K562 (cell line): ENCODE results near the gene YTHDC2. TPM values are rescaled to one million over a fixed set of nuclear protein-coding genes. Genes with fewer than 3 reads are reported as not detected.

ENCODE experiments used
- ARID1B ChIP-seq: fragments of 450-650 bp; IDR thresholded peaks from 2 replicates; pipeline ENCODE4 v1.6.1; 2016; ENCODE audit warnings: antibody characterized with exemption, mild to moderate bottlenecking, inconsistent platforms
- DACH1 ChIP-seq: fragments of 450-650 bp; IDR thresholded peaks from 2 replicates; pipeline ENCODE4 v1.6.1; 2018; ENCODE audit not compliant: partially characterized antibody
- EGR1 ChIP-seq: fragments of 450-650 bp; conservative IDR thresholded peaks from 2 replicates; pipeline ENCODE4 v1.6.1; 2017; ENCODE audit warnings: mild to moderate bottlenecking
- ESRRB ChIP-seq: fragments of 250-450 bp; sonication (Bioruptor Pico); IDR thresholded peaks from 2 replicates; pipeline ENCODE4 v1.5.0; 2020; ENCODE audit warnings: mild to moderate bottlenecking, moderate library complexity, borderline replicate concordance
- FOSL1 ChIP-seq: fragments of 200-800 bp; sonication (Bioruptor generic); conservative IDR thresholded peaks from 2 replicates; pipeline ENCODE4 v1.6.1; 2016; ENCODE audit warnings: missing genetic modification characterization, missing compliant biosample characterization
- HOXB6 ChIP-seq: fragments of 250-450 bp; sonication (Bioruptor Pico); IDR thresholded peaks from 2 replicates; pipeline ENCODE4 v1.5.1; 2022; ENCODE audit warnings: mild to moderate bottlenecking, borderline replicate concordance
- JUND ChIP-seq, 2 experiments: IDR thresholded peaks; 2 replicates in 1 of 2; 3 replicates in 1 of 2; pipeline ENCODE4 v1.6.1; 2011; ENCODE audit warnings: borderline replicate concordance in 2 of 2, low read depth in 2 of 2, low read length in 2 of 2, improper control_type of control experiment in 1 of 2, missing biosample characterization in 1 of 2, missing genetic modification characterization in 1 of 2, missing genetic modification reagents in 1 of 2
- KDM5B ChIP-seq: fragments of 200-600 bp; sonication (generic); IDR thresholded peaks from 2 replicates; pipeline ENCODE4 v1.6.1; 2012; ENCODE audit warnings: low read depth, mild to moderate bottlenecking, moderate library complexity, low read length, control low read depth, inconsistent platforms; ENCODE audit not compliant: insufficient replicate concordance
- MAZ ChIP-seq, 2 experiments: fragments of 450-650 bp in 1 of 2; sonication (generic) in 1 of 2; formaldehyde crosslinking; IDR thresholded peaks in 1 of 2; conservative IDR thresholded peaks in 1 of 2; 2 replicates each; pipeline versions ENCODE4 v1.4.0 to v1.5.0; 2020; ENCODE audit warnings: mild to moderate bottlenecking in 1 of 2, missing genetic modification reagents in 1 of 2
- RCOR1 ChIP-seq, 2 experiments: IDR thresholded peaks; 2 replicates each; pipeline ENCODE4 v1.6.1; 2012; ENCODE audit warnings: low read depth in 2 of 2, low read length in 2 of 2, borderline replicate concordance in 1 of 2, improper control_type of control experiment in 1 of 2
- SIN3B ChIP-seq: fragments of 450-650 bp; IDR thresholded peaks from 2 replicates; pipeline ENCODE4 v1.6.1; 2017; ENCODE audit warnings: low read depth, mild to moderate bottlenecking, moderate library complexity
- TAF9B ChIP-seq: fragments of 450-650 bp; IDR thresholded peaks from 2 replicates; pipeline ENCODE4 v1.6.1; 2018; ENCODE audit warnings: mild to moderate bottlenecking; ENCODE audit not compliant: partially characterized antibody
- ZBTB7A ChIP-seq: IDR thresholded peaks from 2 replicates; pipeline ENCODE4 v1.6.1; 2011; ENCODE audit warnings: low read depth, mild to moderate bottlenecking, low read length, moderate library complexity, borderline replicate concordance; ENCODE audit not compliant: control insufficient read depth
- ZNF584 ChIP-seq: fragments of 200-800 bp; sonication (Bioruptor generic); IDR thresholded peaks from 2 replicates; pipeline ENCODE4 v1.6.1; 2016; ENCODE audit warnings: low read depth, mild to moderate bottlenecking, missing genetic modification characterization, missing compliant biosample characterization
- polyA plus RNA-seq, 8 experiments: library from polyadenylated mRNA; depleted of rRNA in 4 of 8; stranded (reverse) in 5 of 8; unstranded in 3 of 8; fragments of >200 nt; fragmentation: Nextera tagmentation in 2 of 8; fragmentation: Illumina TruSeq in 1 of 8; extraction: Ambion mirVana in 2 of 8; extraction: Trizol in 1 of 8; gene quantifications; 2 replicates each; pipeline versions ENCODE4 v1.2.1 to v1.2.3, GENCODE V29; 2011 to 2014; ENCODE audit warnings: inconsistent platforms in 1 of 8, missing spikeins in 1 of 8
- total RNA-seq, 7 experiments: library from RNA; depleted of rRNA in 6 of 7; stranded (reverse); fragments of >200 nt in 6 of 7; fragmentation: Illumina TruSeq in 2 of 7; extraction: Trizol in 2 of 7; gene quantifications; 2 replicates each; pipeline versions ENCODE4 v1.2.1 to v1.2.3, GENCODE V29; 2011 to 2021; ENCODE audit warnings: low replicate concordance in 1 of 7
- TF ChIP-seq, protein P1 (sequence below): conservative IDR thresholded peaks from 2 replicates; pipeline ENCODE4 v1.6.1; 2011; ENCODE audit warnings: low read depth, mild to moderate bottlenecking, low read length; ENCODE audit not compliant: control insufficient read depth
- TF ChIP-seq, protein P2 (sequence below): fragments of 200-400 bp; formaldehyde crosslinking; IDR thresholded peaks from 2 replicates; pipeline ENCODE4 v1.6.1; 2017; ENCODE audit warnings: mild to moderate bottlenecking, low read depth, low read length, moderate library complexity
- TF ChIP-seq, protein P3 (sequence below): fragments of 450-650 bp; IDR thresholded peaks from 2 replicates; pipeline ENCODE4 v1.6.1; 2017; ENCODE audit warnings: antibody characterized with exemption, mild to moderate bottlenecking

Gene YTHDC2
- total and polyA plus RNA-seq, 9 of the 15 experiments (the other 6 are each of a cell fraction or from before 2014, with no cell fraction given): 2.7 to 21.6 (median 15.9) TPM

DNA sequence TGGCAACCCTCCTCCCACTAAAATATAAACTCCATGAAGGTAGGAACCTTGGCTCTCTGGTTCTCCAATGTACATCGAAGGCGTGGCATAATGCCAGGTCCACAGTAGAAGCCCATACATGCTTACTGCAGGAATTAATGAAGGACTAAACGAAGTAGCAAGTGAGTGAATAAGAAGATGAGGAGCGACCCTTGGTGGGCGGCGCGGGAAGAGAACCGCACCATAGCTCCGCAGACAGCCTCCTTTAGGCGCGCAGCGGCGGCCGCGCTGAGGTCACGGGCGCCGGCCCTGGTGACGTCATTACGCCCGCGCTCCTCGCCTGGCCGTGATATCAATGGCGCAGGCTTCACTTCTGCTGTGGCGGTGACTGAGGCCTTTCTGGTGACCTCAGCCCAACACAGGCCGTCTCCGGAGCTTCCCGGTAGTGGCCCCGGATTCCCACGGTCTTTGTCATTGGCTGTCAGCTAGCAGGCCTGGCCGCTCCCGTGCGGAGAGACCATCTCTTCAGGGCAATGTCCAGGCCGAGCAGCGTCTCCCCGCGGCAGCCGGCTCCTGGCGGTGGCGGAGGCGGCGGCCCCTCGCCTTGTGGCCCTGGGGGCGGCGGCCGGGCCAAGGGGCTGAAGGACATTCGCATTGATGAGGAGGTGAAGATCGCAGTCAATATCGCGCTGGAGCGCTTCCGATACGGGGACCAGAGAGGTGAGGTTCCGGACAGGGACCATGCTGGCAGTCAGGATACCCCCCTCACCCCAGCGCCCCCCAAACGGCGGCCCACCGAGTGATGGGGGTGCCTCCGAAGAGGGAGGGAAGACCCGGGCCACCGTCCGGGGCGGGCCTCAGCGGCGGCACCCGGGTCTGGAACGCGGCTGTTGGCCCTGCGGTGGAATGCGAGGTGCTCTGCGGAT is at the start of gene YTHDC2 (continued):
- TF ChIP-seq, protein P1, sequence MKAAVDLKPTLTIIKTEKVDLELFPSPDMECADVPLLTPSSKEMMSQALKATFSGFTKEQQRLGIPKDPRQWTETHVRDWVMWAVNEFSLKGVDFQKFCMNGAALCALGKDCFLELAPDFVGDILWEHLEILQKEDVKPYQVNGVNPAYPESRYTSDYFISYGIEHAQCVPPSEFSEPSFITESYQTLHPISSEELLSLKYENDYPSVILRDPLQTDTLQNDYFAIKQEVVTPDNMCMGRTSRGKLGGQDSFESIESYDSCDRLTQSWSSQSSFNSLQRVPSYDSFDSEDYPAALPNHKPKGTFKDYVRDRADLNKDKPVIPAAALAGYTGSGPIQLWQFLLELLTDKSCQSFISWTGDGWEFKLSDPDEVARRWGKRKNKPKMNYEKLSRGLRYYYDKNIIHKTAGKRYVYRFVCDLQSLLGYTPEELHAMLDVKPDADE: no peak
- TF ChIP-seq MAZ (CRISPR knock-in tag; conservative IDR thresholded peaks at IDR 0.05 in 1 of 2, IDR thresholded peaks at IDR 0.05 in 1 of 2) (peak in 1 of 2 experiments; percentile 16; a peak in 1 of 4 replicates), EGR1 (peak; percentile 87), ZBTB7A (peak; percentile 57; the same call in 1 of the 2 replicates), RCOR1 (IDR thresholded peaks at IDR 0.05; ENCODE audit: borderline replicate concordance in 1 of 2, low read depth in 2 of 2, low read length in 2 of 2) (peak in 1 of 2 experiments; percentile 3; a peak in 1 of 4 replicates), KDM5B (peak; percentile 73), HOXB6 (no peak), JUND (IDR thresholded peaks at IDR 0.05; ENCODE audit: borderline replicate concordance, low read depth, low read length) (peak; percentile 96), JUND (tag; IDR thresholded peaks at IDR 0.05; ENCODE audit: borderline replicate concordance, low read depth, low read length) (peak; percentile 96), ARID1B (peak; percentile 35; the same call in 1 of the 2 replicates), FOSL1 (tag) (peak; percentile 71), ZNF584 (0 out of 2 replicates have a peak, but pooled peaks have one; percentile 17), TAF9B (peak; percentile 81), DACH1 (peak; percentile 21), ESRRB (CRISPR knock-in tag) (no peak), SIN3B (peak; percentile 73; the same call in 1 of the 2 replicates)
- TF ChIP-seq, protein P2, sequence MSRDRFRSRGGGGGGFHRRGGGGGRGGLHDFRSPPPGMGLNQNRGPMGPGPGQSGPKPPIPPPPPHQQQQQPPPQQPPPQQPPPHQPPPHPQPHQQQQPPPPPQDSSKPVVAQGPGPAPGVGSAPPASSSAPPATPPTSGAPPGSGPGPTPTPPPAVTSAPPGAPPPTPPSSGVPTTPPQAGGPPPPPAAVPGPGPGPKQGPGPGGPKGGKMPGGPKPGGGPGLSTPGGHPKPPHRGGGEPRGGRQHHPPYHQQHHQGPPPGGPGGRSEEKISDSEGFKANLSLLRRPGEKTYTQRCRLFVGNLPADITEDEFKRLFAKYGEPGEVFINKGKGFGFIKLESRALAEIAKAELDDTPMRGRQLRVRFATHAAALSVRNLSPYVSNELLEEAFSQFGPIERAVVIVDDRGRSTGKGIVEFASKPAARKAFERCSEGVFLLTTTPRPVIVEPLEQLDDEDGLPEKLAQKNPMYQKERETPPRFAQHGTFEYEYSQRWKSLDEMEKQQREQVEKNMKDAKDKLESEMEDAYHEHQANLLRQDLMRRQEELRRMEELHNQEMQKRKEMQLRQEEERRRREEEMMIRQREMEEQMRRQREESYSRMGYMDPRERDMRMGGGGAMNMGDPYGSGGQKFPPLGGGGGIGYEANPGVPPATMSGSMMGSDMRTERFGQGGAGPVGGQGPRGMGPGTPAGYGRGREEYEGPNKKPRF: no peak
- TF ChIP-seq, protein P3, sequence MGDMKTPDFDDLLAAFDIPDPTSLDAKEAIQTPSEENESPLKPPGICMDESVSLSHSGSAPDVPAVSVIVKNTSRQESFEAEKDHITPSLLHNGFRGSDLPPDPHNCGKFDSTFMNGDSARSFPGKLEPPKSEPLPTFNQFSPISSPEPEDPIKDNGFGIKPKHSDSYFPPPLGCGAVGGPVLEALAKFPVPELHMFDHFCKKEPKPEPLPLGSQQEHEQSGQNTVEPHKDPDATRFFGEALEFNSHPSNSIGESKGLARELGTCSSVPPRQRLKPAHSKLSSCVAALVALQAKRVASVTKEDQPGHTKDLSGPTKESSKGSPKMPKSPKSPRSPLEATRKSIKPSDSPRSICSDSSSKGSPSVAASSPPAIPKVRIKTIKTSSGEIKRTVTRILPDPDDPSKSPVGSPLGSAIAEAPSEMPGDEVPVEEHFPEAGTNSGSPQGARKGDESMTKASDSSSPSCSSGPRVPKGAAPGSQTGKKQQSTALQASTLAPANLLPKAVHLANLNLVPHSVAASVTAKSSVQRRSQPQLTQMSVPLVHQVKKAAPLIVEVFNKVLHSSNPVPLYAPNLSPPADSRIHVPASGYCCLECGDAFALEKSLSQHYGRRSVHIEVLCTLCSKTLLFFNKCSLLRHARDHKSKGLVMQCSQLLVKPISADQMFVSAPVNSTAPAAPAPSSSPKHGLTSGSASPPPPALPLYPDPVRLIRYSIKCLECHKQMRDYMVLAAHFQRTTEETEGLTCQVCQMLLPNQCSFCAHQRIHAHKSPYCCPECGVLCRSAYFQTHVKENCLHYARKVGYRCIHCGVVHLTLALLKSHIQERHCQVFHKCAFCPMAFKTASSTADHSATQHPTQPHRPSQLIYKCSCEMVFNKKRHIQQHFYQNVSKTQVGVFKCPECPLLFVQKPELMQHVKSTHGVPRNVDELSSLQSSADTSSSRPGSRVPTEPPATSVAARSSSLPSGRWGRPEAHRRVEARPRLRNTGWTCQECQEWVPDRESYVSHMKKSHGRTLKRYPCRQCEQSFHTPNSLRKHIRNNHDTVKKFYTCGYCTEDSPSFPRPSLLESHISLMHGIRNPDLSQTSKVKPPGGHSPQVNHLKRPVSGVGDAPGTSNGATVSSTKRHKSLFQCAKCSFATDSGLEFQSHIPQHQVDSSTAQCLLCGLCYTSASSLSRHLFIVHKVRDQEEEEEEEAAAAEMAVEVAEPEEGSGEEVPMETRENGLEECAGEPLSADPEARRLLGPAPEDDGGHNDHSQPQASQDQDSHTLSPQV: peak; percentile 59; the same call in 1 of the 2 replicates
